IPS-18a (cell line): Measurements from ENCODE around the gene SHC3.

Experiments used
- H3K27ac ChIP-seq: one replicate; pipeline ENCODE4 v1.5.1; 2013; ENCODE audit warnings: low read length
- H3K27me3 ChIP-seq: one replicate; pipeline ENCODE4 v1.6.1; 2013; ENCODE audit warnings: mild to moderate bottlenecking, low read length; ENCODE audit not compliant: control insufficient read depth, insufficient read depth
- H3K36me3 ChIP-seq: one replicate; pipeline ENCODE4 v1.6.1; 2013; ENCODE audit warnings: low read depth, low read length; ENCODE audit not compliant: control insufficient read depth
- H3K4me1 ChIP-seq: one replicate; pipeline ENCODE4 v1.6.1; 2013; ENCODE audit warnings: low read depth, low read length; ENCODE audit not compliant: control insufficient read depth
- H3K4me3 ChIP-seq: one replicate; pipeline ENCODE4 v1.5.1; 2013; ENCODE audit warnings: low read length
- H3K9ac ChIP-seq: one replicate; pipeline ENCODE4 v1.6.1; 2013; ENCODE audit warnings: mild to moderate bottlenecking, low read length, moderate library complexity
- H3K9me3 ChIP-seq: one replicate; pipeline ENCODE4 v1.6.1; 2013; ENCODE audit warnings: low read depth, low read length; ENCODE audit not compliant: control insufficient read depth

Gene SHC3

GRCh38 chr9:89044881-89045280 is 133.7 kb downstream of the SHC3 start:
- no peak overlapping the region for H3K4me3 ChIP-seq
- no peaks in the 10 kb centered on the region for H3K4me1 ChIP-seq
- H3K36me3 ChIP-seq = no peaks in the 10 kb centered on the region
- no peak overlapping the region for H3K9ac ChIP-seq
- H3K9me3 ChIP-seq = no peaks in the 10 kb centered on the region
- no peak overlapping the region for H3K27ac ChIP-seq
- H3K27me3 ChIP-seq = no peaks in the 10 kb centered on the region

GRCh38 chr9:89044104-89044503 is 134.5 kb downstream of the SHC3 start:
- Histone ChIP-seq H3K9ac (no peak overlapping the region), H3K9me3 (no peaks in the 10 kb centered on the region), H3K27ac (no peak overlapping the region), H3K27me3 (no peaks in the 10 kb centered on the region), H3K4me3 (no peak overlapping the region), H3K4me1 (no peaks in the 10 kb centered on the region), H3K36me3 (no peaks in the 10 kb centered on the region)

- Histone ChIP-seq H3K9ac (no peak overlapping the region), H3K9me3 (no peaks in the 10 kb centered on the region), H3K36me3 (no peaks in the 10 kb centered on the region), H3K4me1 (no peaks in the 10 kb centered on the region), H3K4me3 (no peak overlapping the region), H3K27ac (no peak overlapping the region), H3K27me3 (no peaks in the 10 kb centered on the region)
Observed at GRCh38 chr9:89042984-89043383, 135.6 kb downstream of the SHC3 start.

- no peak overlapping the region for H3K27ac ChIP-seq
- no peak overlapping the region for H3K4me3 ChIP-seq
- H3K36me3 ChIP-seq = no peaks in the 10 kb centered on the region
- H3K27me3 ChIP-seq = no peaks in the 10 kb centered on the region
- no peaks in the 10 kb centered on the region for H3K9me3 ChIP-seq
- H3K9ac ChIP-seq = no peak overlapping the region
- H3K4me1 ChIP-seq = no peaks in the 10 kb centered on the region
Observed at GRCh38 chr9:89039664-89040063, 139.0 kb downstream of the SHC3 start.

- H3K4me3 ChIP-seq = no peak overlapping the region
- no peaks in the 10 kb centered on the region for H3K36me3 ChIP-seq
- no peak overlapping the region for H3K27ac ChIP-seq
- no peaks in the 10 kb centered on the region for H3K27me3 ChIP-seq
- no peaks in the 10 kb centered on the region for H3K4me1 ChIP-seq
- no peaks in the 10 kb centered on the region for H3K9me3 ChIP-seq
- no peak overlapping the region for H3K9ac ChIP-seq
Observed at GRCh38 chr9:89039104-89039465, 139.5 kb downstream of the SHC3 start.

GRCh38 chr9:89038382-89039103 is 140.1 kb downstream of the SHC3 start:
- no peak overlapping the region for H3K4me3 ChIP-seq
- H3K36me3 ChIP-seq = no peaks in the 10 kb centered on the region
- H3K9ac ChIP-seq = no peak overlapping the region
- no peak overlapping the region for H3K27ac ChIP-seq
- no peaks in the 10 kb centered on the region for H3K27me3 ChIP-seq
- H3K4me1 ChIP-seq = no peaks in the 10 kb centered on the region
- no peaks in the 10 kb centered on the region for H3K9me3 ChIP-seq

- Histone ChIP-seq H3K9me3 (no peaks in the 10 kb centered on the region), H3K27me3 (no peaks in the 10 kb centered on the region), H3K27ac (no peak overlapping the region), H3K4me3 (no peak overlapping the region), H3K9ac (no peak overlapping the region), H3K36me3 (no peaks in the 10 kb centered on the region), H3K4me1 (no peaks in the 10 kb centered on the region)
Observed at GRCh38 chr9:89037891-89038290, 140.7 kb downstream of the SHC3 start.

- Histone ChIP-seq H3K4me3 (no peak overlapping the region), H3K9me3 (no peaks in the 10 kb centered on the region), H3K36me3 (no peaks in the 10 kb centered on the region), H3K9ac (no peak overlapping the region), H3K27ac (no peak overlapping the region), H3K4me1 (no peaks in the 10 kb centered on the region), H3K27me3 (no peaks in the 10 kb centered on the region)
Observed at GRCh38 chr9:89037346-89037745, 141.3 kb downstream of the SHC3 start.

- H3K27ac ChIP-seq = no peak overlapping the region
- no peaks in the 10 kb centered on the region for H3K36me3 ChIP-seq
- no peaks in the 10 kb centered on the region for H3K27me3 ChIP-seq
- H3K4me1 ChIP-seq = no peaks in the 10 kb centered on the region
- no peak overlapping the region for H3K4me3 ChIP-seq
- no peak overlapping the region for H3K9ac ChIP-seq
- no peaks in the 10 kb centered on the region for H3K9me3 ChIP-seq
Observed at GRCh38 chr9:89036891-89037290, 141.7 kb downstream of the SHC3 start.

- Histone ChIP-seq H3K27me3 (no peaks in the 10 kb centered on the region), H3K36me3 (no peaks in the 10 kb centered on the region), H3K4me1 (no peaks in the 10 kb centered on the region), H3K9me3 (no peaks in the 10 kb centered on the region), H3K27ac (no peak overlapping the region), H3K9ac (no peak overlapping the region), H3K4me3 (no peak overlapping the region)
Observed at GRCh38 chr9:89036383-89036782, 142.2 kb downstream of the SHC3 start.

GRCh38 chr9:89032661-89033060 is 146.0 kb downstream of the SHC3 start:
- Histone ChIP-seq H3K4me3 (no peak overlapping the region), H3K9me3 (peaks cover 6% of the 10 kb centered on the region), H3K36me3 (no peaks in the 10 kb centered on the region), H3K27me3 (no peaks in the 10 kb centered on the region), H3K9ac (no peak overlapping the region), H3K4me1 (no peaks in the 10 kb centered on the region), H3K27ac (no peak overlapping the region)

- Histone ChIP-seq H3K9ac (no peak overlapping the region), H3K9me3 (peaks cover 6% of the 10 kb centered on the region), H3K4me1 (no peaks in the 10 kb centered on the region), H3K27me3 (no peaks in the 10 kb centered on the region), H3K27ac (no peak overlapping the region), H3K4me3 (no peak overlapping the region), H3K36me3 (no peaks in the 10 kb centered on the region)
Observed at GRCh38 chr9:89032173-89032572, 146.4 kb downstream of the SHC3 start.
